KOPT-K1 (cell line): ENCODE data around the gene ISCA2.

Experiments
- H3K27ac ChIP-seq: fragments of 200-600 bp; sonication (generic); 2 replicates; pipeline ENCODE4 v1.5.1; 2016; ENCODE audit warnings: antibody characterized with exemption, mild to moderate bottlenecking, low read depth, low read length; ENCODE audit not compliant: poor library complexity, severe bottlenecking
- H3K36me3 ChIP-seq: fragments of 200-600 bp; sonication (generic); 2 replicates; pipeline ENCODE4 v1.5.1; 2017; ENCODE audit warnings: antibody characterized with exemption, mild to moderate bottlenecking, low read length, moderate library complexity; ENCODE audit not compliant: insufficient read depth
- H3K9me3 ChIP-seq: fragments of 200-600 bp; sonication (generic); 2 replicates; pipeline ENCODE4 v1.5.1; 2017; ENCODE audit warnings: antibody characterized with exemption, low read length, mild to moderate bottlenecking; ENCODE audit not compliant: insufficient read depth, poor library complexity, severe bottlenecking

The ISCA2 gene

GRCh38 chr14:74542056-74542685, 48.6 kb downstream of the ISCA2 start:
- no peaks in the 10 kb centered on the region for H3K36me3 ChIP-seq
- no peak overlapping the region for H3K27ac ChIP-seq
- H3K9me3 ChIP-seq, result no peaks in the 10 kb centered on the region

GRCh38 chr14:74543771-74544438, 50.3 kb downstream of the ISCA2 start:
- no peaks in the 10 kb centered on the region for H3K36me3 ChIP-seq
- no peak overlapping the region for H3K27ac ChIP-seq
- H3K9me3 ChIP-seq, result no peaks in the 10 kb centered on the region

GRCh38 chr14:74545386-74545785, 51.8 kb downstream of the ISCA2 start:
- H3K9me3 ChIP-seq, result no peaks in the 10 kb centered on the region
- H3K36me3 ChIP-seq, result no peaks in the 10 kb centered on the region
- no peak overlapping the region for H3K27ac ChIP-seq

- Histone ChIP-seq H3K27ac (no peak overlapping the region), H3K9me3 (no peaks in the 10 kb centered on the region), H3K36me3 (no peaks in the 10 kb centered on the region)
Observed at GRCh38 chr14:74546416-74546815, 52.9 kb downstream of the ISCA2 start.
